Adrenal gland (tissue), 12 donors: ENCODE measurements around the gene DSC2. TPM values are rescaled to one million over a fixed set of nuclear protein-coding genes. Genes with fewer than 3 reads are reported as not detected.
"Not testable (repeated sequence)": the region's sequence is repeated elsewhere in the genome, so short reads cannot be mapped to it uniquely, and the experiment has no call there.

Experiments used
- DNase-seq, 7 donors: peaks; one replicate each; pipeline ENCODE4 v3.0.0-alpha.2; 2019 to 2020
- H3K27ac ChIP-seq, 5 donors: fragments of 200-600 bp; sonication (generic) in 4 of 5; 1 replicate in 3 of 5; 2 replicates in 2 of 5; pipeline versions ENCODE4 v1.5.1 to v1.8.0; 2016 to 2020; ENCODE audit warnings: mild to moderate bottlenecking in 1 of 5
- H3K27me3 ChIP-seq: fragments of 200-600 bp; 2 replicates; pipeline ENCODE4 v1.8.0; 2021
- H3K36me3 ChIP-seq, 2 donors: fragments of 200-600 bp; replicated peaks in 1 of 2; 1 replicate in 1 of 2; 2 replicates in 1 of 2; pipeline versions ENCODE4 v1.5.1 to v1.8.0; 2018 to 2022
- H3K4me1 ChIP-seq, 2 donors: fragments of 200-600 bp; replicated peaks in 1 of 2; 1 replicate in 1 of 2; 2 replicates in 1 of 2; pipeline versions ENCODE4 v1.5.1 to v1.8.0; 2018 to 2021
- H3K4me3 ChIP-seq, 4 donors: fragments of 200-600 bp; sonication (generic) in 3 of 4; one replicate each; pipeline ENCODE4 v1.5.1; 2016 to 2018
- H3K9me3 ChIP-seq, 3 donors: fragments of 200-600 bp; sonication (generic) in 1 of 3; replicated peaks in 1 of 3; 1 replicate in 2 of 3; 2 replicates in 1 of 3; pipeline versions ENCODE4 v1.5.1 to v1.8.0; 2016 to 2021
- CTCF ChIP-seq, 6 experiments: fragments of 450-650 bp in 4 of 6; fragments of 200-600 bp in 2 of 6; sonication (generic) in 1 of 6; IDR thresholded peaks; 1 replicate in 5 of 6; 2 replicates in 1 of 6; pipeline versions ENCODE4 v1.5.1 to v1.8.0; 2016 to 2021; ENCODE audit warnings: antibody characterized with exemption in 6 of 6, mild to moderate bottlenecking in 2 of 6, moderate library complexity in 1 of 6
- POLR2A ChIP-seq, 2 donors: fragments of 450-650 bp; IDR thresholded peaks; one replicate each; pipeline ENCODE4 v1.6.1; 2017; ENCODE audit warnings: antibody characterized with exemption in 2 of 2, mild to moderate bottlenecking in 2 of 2, moderate library complexity in 1 of 2
- WGBS, 4 donors: extraction: QIAGEN DNeasy Blood & Tissue Kit in 2 of 4; methylation state at CpG; one replicate each; pipeline versions ENCODE4 v1.1.5 to v1.1.7; 2013 to 2017; 5-methylcytosine and 5-hydroxymethylcytosine counted together
- intact Hi-C, 2 donors: fragments of 100-400 bp; cut with DNase I; formaldehyde crosslinking; loops; one replicate each; pipeline versions ENCODE4 v1.14.1 to v1.15.0; 2022 to 2023
- polyA plus RNA-seq, 3 donors: library from polyadenylated mRNA; stranded (reverse); fragments of 200-250 nt in 2 of 3; fragments of 350-450 nt in 1 of 3; fragmentation: Illumina TruSeq in 1 of 3; extraction: RNeasy Lipid Tissue Mini Kit (QIAGEN cat#74804) in 1 of 3; gene quantifications; one replicate each; pipeline ENCODE4 v1.2.3, GENCODE V29; 2013 to 2014
- total RNA-seq, 9 donors: library from RNA; depleted of rRNA in 4 of 9; stranded (reverse); fragments of >200 nt in 4 of 9; fragments of 120-200 nt in 1 of 9; fragmentation: NEBNext Ultra II Directional in 1 of 9; extraction: Animal tissue kit (Norgen Biotek cat#: 25700) in 1 of 9; gene quantifications; one replicate each; pipeline versions ENCODE4 v1.1.0 to v1.2.4, GENCODE V29; 2013 to 2023
- donor health status: healthy with polysubstance abuse.
- donor health status: Bipolar disorder and iron deficiency.
- donor health status: DM: yes; HTN: yes; CAD: no.
- donor health status: DM: no; HTN: no; CAD: no.
- donor health status: DM: no; HTN: no; CAD: no.
- donor health status: DM: yes; HTN: yes; CAD: no.

The DSC2 gene
- total and polyA plus RNA-seq, 12 donors: 0.48 to 14.2 (median 4.5) TPM

DNA sequence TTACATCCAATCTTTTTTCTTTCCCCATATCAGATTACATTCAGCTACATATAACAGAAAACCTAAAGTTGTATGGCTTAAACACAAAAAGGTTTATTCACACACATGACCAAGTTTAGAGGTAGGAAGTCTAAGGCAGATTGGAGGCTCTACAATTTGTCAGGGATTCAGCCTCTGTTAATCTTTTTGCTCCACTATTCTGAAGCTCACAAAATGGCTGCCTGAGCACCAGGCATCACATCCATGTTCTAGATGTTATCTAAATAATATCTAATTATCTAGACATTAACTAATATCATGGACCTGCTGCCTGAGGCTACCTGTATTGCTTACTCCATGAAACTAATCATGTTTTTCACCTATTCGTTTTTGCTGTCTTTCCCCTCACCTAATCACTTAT is 23.7 kb upstream of the DSC2 start:
- no peak overlapping the region for H3K27ac ChIP-seq
- H3K36me3 ChIP-seq: no peaks in the 10 kb centered on the region
- DNase-seq: no peak
- TF ChIP-seq POLR2A (IDR thresholded peaks at IDR 0.05) (no peak), CTCF (IDR thresholded peaks at IDR 0.05) (no peak)
- intact Hi-C loops: no loop called here
- H3K9me3 ChIP-seq: no peaks in the 10 kb centered on the region
- no peaks in the 10 kb centered on the region for H3K4me1 ChIP-seq
- WGBS, 4 donors: 68 to 76% (median 72%) methylated on average over 1 of the region's 1 CpG
- H3K4me3 ChIP-seq: no peak overlapping the region
- H3K27me3 ChIP-seq: no peaks in the 10 kb centered on the region

- not testable (repeated sequence) for DNase-seq
- 50 to 87% (median 83%) methylated on average over 2 of the region's 2 CpGs for WGBS, 4 donors
Measured at GRCh38 chr18:31123125-31123524, 20.9 kb upstream of the DSC2 start.

DNA sequence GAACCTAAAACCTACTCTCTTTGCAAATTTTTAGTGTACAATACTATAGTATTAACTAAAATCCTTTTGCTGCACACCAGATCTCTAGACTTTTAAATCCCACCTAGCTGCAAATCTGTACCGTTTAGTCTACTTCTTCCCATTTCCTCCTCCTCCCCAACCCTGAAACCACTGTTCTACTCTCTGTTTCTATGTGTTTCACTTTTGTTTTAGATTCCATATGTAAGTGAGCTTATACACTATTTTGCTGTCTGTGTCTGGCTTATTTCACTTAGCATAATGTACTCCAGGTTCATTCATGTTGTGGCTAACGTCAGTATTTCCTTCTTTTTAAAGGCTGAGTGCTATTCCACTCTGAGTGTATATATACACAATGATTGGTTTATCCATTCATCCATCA is 18.4 kb upstream of the DSC2 start:
- H3K4me3 ChIP-seq: no peak overlapping the region
- no peaks in the 10 kb centered on the region for H3K9me3 ChIP-seq
- no peaks in the 10 kb centered on the region for H3K27me3 ChIP-seq
- H3K36me3 ChIP-seq: no peaks in the 10 kb centered on the region
- TF ChIP-seq CTCF (IDR thresholded peaks at IDR 0.05) (no peak), POLR2A (IDR thresholded peaks at IDR 0.05) (no peak)
- no peaks in the 10 kb centered on the region for H3K4me1 ChIP-seq
- no peak for DNase-seq
- no peak overlapping the region for H3K27ac ChIP-seq
- intact Hi-C loops: no loop called here
- 52 to 64% (median 60%) methylated on average over 2 of the region's 2 CpGs for WGBS, 4 donors

More at GRCh38 chr18:31123125-31123524, 20.9 kb upstream of the DSC2 start:
- H3K36me3 ChIP-seq, H3K9me3 ChIP-seq, intact Hi-C loops, H3K4me3 ChIP-seq, H3K27me3 ChIP-seq, H3K4me1 ChIP-seq, H3K27ac ChIP-seq: not testable (repeated sequence)

GRCh38 chr18:31116853-31117595 is 14.8 kb upstream of the DSC2 start:
- TF ChIP-seq CTCF (IDR thresholded peaks at IDR 0.05) (no peak), POLR2A (IDR thresholded peaks at IDR 0.05) (no peak)
- 53 to 67% (median 56%) methylated on average over 2 of the region's 2 CpGs for whole genome bisulfite sequencing, 4 donors

DNA sequence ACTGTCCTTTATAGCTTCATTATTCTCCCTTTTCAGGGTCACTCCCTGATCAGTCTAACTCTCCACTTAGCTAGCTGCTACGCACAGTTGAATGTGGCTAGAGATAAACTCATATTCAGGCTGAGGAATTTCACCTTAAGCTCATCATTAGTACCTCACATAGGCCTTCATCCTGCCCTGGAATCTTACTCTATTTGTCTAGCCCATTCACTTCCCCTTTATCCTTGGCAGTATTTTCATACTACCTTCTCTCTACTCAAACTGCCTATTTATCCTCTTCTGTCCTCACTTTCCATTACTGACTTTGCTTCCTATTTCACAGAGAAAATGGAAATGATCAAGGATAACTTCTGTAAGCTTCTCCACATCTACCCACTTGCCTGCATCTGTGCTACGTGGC is 10.6 kb upstream of the DSC2 start:
- Histone ChIP-seq H3K36me3 (no peaks in the 10 kb centered on the region), H3K27ac (no peak overlapping the region), H3K9me3 (no peaks in the 10 kb centered on the region), H3K27me3 (no peaks in the 10 kb centered on the region), H3K4me3 (no peak overlapping the region), H3K4me1 (no peaks in the 10 kb centered on the region)
- TF ChIP-seq CTCF (IDR thresholded peaks at IDR 0.05) (no peak), POLR2A (IDR thresholded peaks at IDR 0.05) (no peak)
- intact Hi-C loops: no loop called here
- 71 to 78% (median 77%) methylated on average over 2 of the region's 2 CpGs for WGBS, 4 donors
- no peak for DNase-seq

More at GRCh38 chr18:31116853-31117595, 14.8 kb upstream of the DSC2 start:
- Histone ChIP-seq H3K27ac (no peak overlapping the region), H3K36me3 (no peaks in the 10 kb centered on the region), H3K4me1 (no peaks in the 10 kb centered on the region), H3K9me3 (no peaks in the 10 kb centered on the region), H3K4me3 (no peak overlapping the region), H3K27me3 (no peaks in the 10 kb centered on the region)
- intact Hi-C loops: no loop called here
- no peak for DNase-seq
